Measurements from ENCODE around the gene RNF208. TPM values are rescaled to one million over a fixed set of nuclear protein-coding genes. Genes with fewer than 3 reads are reported as not detected.

The RNF208 gene
- total and polyA plus RNA-seq, 2 donors (not counting 3 experiments of a cell fraction or from before 2014, with no cell fraction given): 1.3 to 4.8 TPM

GRCh38 chr9:137199411-137200121, 22.5 kb downstream of the RNF208 start:
- FAIRE-seq (no peak), DNase-seq (ENCODE audit: low read depth, low spot score) (peak; percentile 12)
- Histone ChIP-seq H3K27me3 (ENCODE audit: control insufficient read depth in 2 of 2, insufficient read depth in 2 of 2, low read length in 2 of 2) (no peaks in the 10 kb centered on the region), H4K20me1 (replicated peaks; ENCODE audit: control insufficient read depth, extremely low read depth, insufficient read depth, low read length) (no peaks in the 10 kb centered on the region), H3K79me2 (ENCODE audit: control insufficient read depth, insufficient read depth, low read length) (peaks cover 12% of the 10 kb centered on the region), H2AFZ (ENCODE audit: low read depth, low read length) (no peak overlapping the region), H3K9me3 (replicated peaks; ENCODE audit: control insufficient read depth, insufficient read depth, low read length) (no peaks in the 10 kb centered on the region), H3K4me3 (replicated peaks in 1 of 3; ENCODE audit: insufficient read depth in 1 of 3, low read depth in 1 of 3, low read length in 3 of 3) (peak overlapping the region in 1 of 3 experiments; percentile 43), H3K9me1 (replicated peaks; ENCODE audit: control insufficient read depth, extremely low read depth, insufficient read depth, low read length) (no peaks in the 10 kb centered on the region), H3K4me2 (ENCODE audit: insufficient read depth, low read length) (peak overlapping the region; percentile 46), H3K4me1 (ENCODE audit: control insufficient read depth, extremely low read depth, insufficient read depth, low read length) (peaks cover 15% of the 10 kb centered on the region), H3K36me3 (ENCODE audit: control insufficient read depth in 2 of 2, extremely low read depth in 1 of 2, insufficient read depth in 2 of 2, low read length in 2 of 2) (no peaks in the 10 kb centered on the region), H3K9ac (replicated peaks; ENCODE audit: extremely low read depth, insufficient read depth, low read length) (no peak overlapping the region), H3K27ac (ENCODE audit: insufficient read depth, low read depth, low read length) (no peak overlapping the region)
- ChIA-PET POLR2A (no interaction called here), CTCF (interaction anchor here (1.2 to 1.7 kb wide), 4 partner anchors 11 to 37 kb away, joined by 5 to 8 read pairs (median 6); partner anchors contain the start of genes ANAPC2, RNF224 and SSNA1)
- BruUV-seq (replicated peaks): no TSS peak
- dilution Hi-C loops (cut with MboI; ENCODE audit: extremely low pct_ligation_motif_present, low sequenced_read_pairs): no loop called here
- intact Hi-C loops (cut with micrococcal nuclease): loop anchor here (1.0 to 2.0 kb wide), 5 partner anchors 10 to 70 kb away; partner anchors contain the start of gene TUBB4B
- no peak for TF ChIP-seq FOS (IDR thresholded peaks at IDR 0.05; ENCODE audit: borderline replicate concordance, insufficient read depth, low read length)
- TF ChIP-seq EZH2 (IDR thresholded peaks at IDR 0.05; ENCODE audit: borderline replicate concordance, low read depth, low read length, severe bottlenecking): no peak

DNA sequence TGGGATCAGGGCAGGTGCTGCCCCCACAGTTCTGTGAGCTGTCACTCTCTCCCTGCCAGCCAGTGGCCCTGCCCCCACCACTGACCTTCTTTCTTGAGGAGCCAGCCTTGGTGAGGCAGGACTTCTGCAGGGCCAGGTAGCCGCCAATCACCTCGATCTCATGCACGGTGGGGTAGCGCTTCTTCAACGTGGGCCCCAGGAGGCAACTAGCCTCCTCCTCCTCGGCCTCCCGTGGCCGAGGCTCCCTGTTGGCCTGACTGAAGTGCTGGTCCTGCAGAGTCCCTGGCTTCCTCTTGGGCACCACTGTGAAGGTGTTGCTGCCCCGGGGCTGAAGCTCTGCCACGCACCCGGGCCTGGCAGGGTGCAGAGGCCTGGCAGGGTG, 23.1 kb downstream of the RNF208 start:
- Histone ChIP-seq H2AFZ (ENCODE audit: low read depth, low read length) (no peak overlapping the region), H3K9me3 (replicated peaks; ENCODE audit: control insufficient read depth, insufficient read depth, low read length) (no peaks in the 10 kb centered on the region), H3K36me3 (ENCODE audit: control insufficient read depth in 2 of 2, extremely low read depth in 1 of 2, insufficient read depth in 2 of 2, low read length in 2 of 2) (no peaks in the 10 kb centered on the region), H3K27me3 (ENCODE audit: control insufficient read depth in 2 of 2, insufficient read depth in 2 of 2, low read length in 2 of 2) (no peaks in the 10 kb centered on the region), H4K20me1 (replicated peaks; ENCODE audit: control insufficient read depth, extremely low read depth, insufficient read depth, low read length) (no peaks in the 10 kb centered on the region), H3K4me2 (ENCODE audit: insufficient read depth, low read length) (no peak overlapping the region), H3K79me2 (ENCODE audit: control insufficient read depth, insufficient read depth, low read length) (peaks cover 6% of the 10 kb centered on the region), H3K4me1 (ENCODE audit: control insufficient read depth, extremely low read depth, insufficient read depth, low read length) (peaks cover 9% of the 10 kb centered on the region), H3K9ac (replicated peaks; ENCODE audit: extremely low read depth, insufficient read depth, low read length) (no peak overlapping the region), H3K9me1 (replicated peaks; ENCODE audit: control insufficient read depth, extremely low read depth, insufficient read depth, low read length) (no peaks in the 10 kb centered on the region), H3K27ac (ENCODE audit: insufficient read depth, low read depth, low read length) (no peak overlapping the region), H3K4me3 (replicated peaks in 1 of 3; ENCODE audit: insufficient read depth in 1 of 3, low read depth in 1 of 3, low read length in 3 of 3) (no peak overlapping the region)
- POLR2A ChIA-PET: interaction anchor here (0.6 kb wide), 1 partner anchor 10 kb away, joined by 3 read pairs; no protein-coding TSS in a partner anchor
- FAIRE-seq: no peak
- BruUV-seq (replicated peaks): no TSS peak
- dilution Hi-C loops (cut with MboI; ENCODE audit: extremely low pct_ligation_motif_present, low sequenced_read_pairs) (no loop called here), intact Hi-C loops (cut with micrococcal nuclease) (no loop called here)
- CTCF ChIA-PET: interaction anchor here (1.2 to 1.7 kb wide), 4 partner anchors 10 to 38 kb away, joined by 5 to 8 read pairs (median 6); partner anchors contain the start of genes ANAPC2, RNF224 and SSNA1
- no peak for DNase-seq (ENCODE audit: low read depth, low spot score)
- TF ChIP-seq FOS (IDR thresholded peaks at IDR 0.05; ENCODE audit: borderline replicate concordance, insufficient read depth, low read length) (no peak), GATA2 (IDR thresholded peaks at IDR 0.05; ENCODE audit: insufficient read depth, insufficient read length, low read depth, low read length) (no peak), POLR2A (IDR thresholded peaks at IDR 0.05; ENCODE audit: low read depth, low read length) (no peak), EZH2 (IDR thresholded peaks at IDR 0.05; ENCODE audit: borderline replicate concordance, low read depth, low read length, severe bottlenecking) (no peak), MAX (IDR thresholded peaks at IDR 0.05; ENCODE audit: insufficient read depth, insufficient read length) (no peak), MYC (IDR thresholded peaks at IDR 0.05; ENCODE audit: low read depth, low read length) (no peak), CTCF (IDR thresholded peaks at IDR 0.05; ENCODE audit: extremely low read depth in 1 of 2, insufficient read depth in 1 of 2, low read depth in 1 of 2, low read length in 2 of 2) (no peak)

Measured in endothelial cell of umbilical vein (primary cell).